ENCODE measurements around the gene BEST1.
A peak's percentile ranks its signal among the peaks of the same experiment; 100 is the strongest.
"Not testable (repeated sequence)": the region's sequence is repeated elsewhere in the genome, so short reads cannot be mapped to it uniquely, and the experiment has no call there.

BEST1 gene

GRCh38 chr11:61964058-61964665 lies 14.0 kb downstream of the BEST1 start:
- DNase-seq (ENCODE audit: low spot score), result no peak

- DNase-seq (ENCODE audit: low spot score), result not testable (repeated sequence)
These were observed 14.6 kb downstream of the BEST1 start for GRCh38 chr11:61964666-61965271.

GRCh38 chr11:61966734-61967115 lies 16.6 kb downstream of the BEST1 start:
- DNase-seq (ENCODE audit: low spot score), result peak; percentile 52

- peak; percentile 85 for DNase-seq (ENCODE audit: low spot score)
These were observed 17.2 kb downstream of the BEST1 start, which contains the start of gene FTH1 for GRCh38 chr11:61967116-61967923. Gene FTH1 (minus strand): TSS chr11:61967634. CDS start chr11:61967425, 209 bp downstream.

GRCh38 chr11:61967924-61968757 lies 18.0 kb downstream of the BEST1 start:
- DNase-seq (ENCODE audit: low spot score), result peak; percentile 46

GRCh38 chr11:61968758-61969390 lies 18.7 kb downstream of the BEST1 start:
- no peak for DNase-seq (ENCODE audit: low spot score)

- DNase-seq (ENCODE audit: low spot score), result no peak
These were observed 19.2 kb downstream of the BEST1 start for GRCh38 chr11:61969391-61969758.

GRCh38 chr11:61969838-61970662 lies 19.9 kb downstream of the BEST1 start:
- no peak for DNase-seq (ENCODE audit: low spot score)

GRCh38 chr11:61971248-61972111 lies 21.3 kb downstream of the BEST1 start:
- peak; percentile 97 for DNase-seq (ENCODE audit: low spot score)

- peak; percentile 54 for DNase-seq (ENCODE audit: low spot score)
These were observed 22.0 kb downstream of the BEST1 start for GRCh38 chr11:61972112-61972671.

- no peak for DNase-seq (ENCODE audit: low spot score)
These were observed 22.7 kb downstream of the BEST1 start for GRCh38 chr11:61972672-61973475.

GRCh38 chr11:61973476-61974162 lies 23.5 kb downstream of the BEST1 start:
- DNase-seq (ENCODE audit: low spot score), result no peak

- DNase-seq (ENCODE audit: low spot score), result no peak
These were observed 24.8 kb downstream of the BEST1 start for GRCh38 chr11:61974766-61975631.

- no peak for DNase-seq (ENCODE audit: low spot score)
These were observed 25.7 kb downstream of the BEST1 start for GRCh38 chr11:61975638-61976419.

- DNase-seq (ENCODE audit: low spot score), result no peak
These were observed 26.3 kb downstream of the BEST1 start for GRCh38 chr11:61976420-61976800.

GRCh38 chr11:61976813-61977475 lies 26.8 kb downstream of the BEST1 start:
- no peak for DNase-seq (ENCODE audit: low spot score)

All from cerebellar cortex (tissue), 1 donor.